ENCODE data around the gene GALNT5.
"Not testable (repeated sequence)": the region's sequence is repeated elsewhere in the genome, so short reads cannot be mapped to it uniquely, and the experiment has no call there.

Gene GALNT5

GRCh38 chr2:157252529-157252928 lies 5.0 kb upstream of the GALNT5 start:
- no peak for DNase-seq

- no peak for DNase-seq
Measured at GRCh38 chr2:157254041-157254440, 3.5 kb upstream of the GALNT5 start.

- no peak for DNase-seq
Measured at GRCh38 chr2:157255746-157256145, 1.8 kb upstream of the GALNT5 start.

GRCh38 chr2:157256626-157257025 lies 879 bp upstream of the GALNT5 start:
- no peak for DNase-seq

- DNase-seq, result no peak
Measured at GRCh38 chr2:157258520-157259326, 1.2 kb downstream of the GALNT5 start.

- no peak for DNase-seq
Measured at GRCh38 chr2:157259386-157259785, 1.9 kb downstream of the GALNT5 start.

GRCh38 chr2:157259960-157260359 lies 2.5 kb downstream of the GALNT5 start:
- no peak for DNase-seq

GRCh38 chr2:157260533-157261198 lies 3.2 kb downstream of the GALNT5 start:
- no peak for DNase-seq

- peak; percentile 46 for DNase-seq
Measured at GRCh38 chr2:157261199-157261782, 3.8 kb downstream of the GALNT5 start.

- no peak for DNase-seq
Measured at GRCh38 chr2:157262248-157262647, 4.7 kb downstream of the GALNT5 start.

GRCh38 chr2:157264099-157264498 lies 6.6 kb downstream of the GALNT5 start:
- DNase-seq, result no peak

- DNase-seq, result no peak
Measured at GRCh38 chr2:157265825-157266224, 8.3 kb downstream of the GALNT5 start.

GRCh38 chr2:157267476-157267875 lies 10.0 kb downstream of the GALNT5 start:
- no peak for DNase-seq

- DNase-seq, result no peak
Measured at GRCh38 chr2:157269060-157269459, 11.6 kb downstream of the GALNT5 start.

- no peak for DNase-seq
Measured at GRCh38 chr2:157269922-157270321, 12.4 kb downstream of the GALNT5 start.

- no peak for DNase-seq
Measured at GRCh38 chr2:157271590-157272203, 14.2 kb downstream of the GALNT5 start.

- not testable (repeated sequence) for DNase-seq
Measured at GRCh38 chr2:157279311-157279710, 21.8 kb downstream of the GALNT5 start.

GRCh38 chr2:157281316-157281715 lies 23.8 kb downstream of the GALNT5 start:
- DNase-seq, result no peak

- DNase-seq, result no peak
Measured at GRCh38 chr2:157283468-157283867, 26.0 kb downstream of the GALNT5 start.

GRCh38 chr2:157287160-157287559 lies 29.7 kb downstream of the GALNT5 start:
- no peak for DNase-seq

GRCh38 chr2:157290525-157290924 lies 33.0 kb downstream of the GALNT5 start:
- DNase-seq, result no peak

- DNase-seq, result peak; percentile 34
Measured at GRCh38 chr2:157291018-157291417, 33.5 kb downstream of the GALNT5 start.

GRCh38 chr2:157292853-157293252 lies 35.3 kb downstream of the GALNT5 start:
- DNase-seq, result no peak

- DNase-seq, result no peak
Measured at GRCh38 chr2:157296490-157296889, 39.0 kb downstream of the GALNT5 start.
